GM12865 (cell line): ENCODE results near the gene PRUNE1.

Source experiments
- DNase-seq: peaks from one replicate; pipeline ENCODE4 v3.0.0; 2010; ENCODE audit warnings: low read depth
- H3K4me3 ChIP-seq: 2 replicates; pipeline ENCODE4 v1.5.1; 2011; ENCODE audit warnings: mild to moderate bottlenecking, low read depth, low read length, control low read depth
- TF ChIP-seq, protein P1 (sequence below): IDR thresholded peaks from 2 replicates; pipeline ENCODE4 v1.5.1; 2011; ENCODE audit warnings: low read length, control low read depth, low read depth, inconsistent platforms; ENCODE audit not compliant: insufficient read depth; ENCODE audit errors: missing control alignments

The PRUNE1 gene

DNA sequence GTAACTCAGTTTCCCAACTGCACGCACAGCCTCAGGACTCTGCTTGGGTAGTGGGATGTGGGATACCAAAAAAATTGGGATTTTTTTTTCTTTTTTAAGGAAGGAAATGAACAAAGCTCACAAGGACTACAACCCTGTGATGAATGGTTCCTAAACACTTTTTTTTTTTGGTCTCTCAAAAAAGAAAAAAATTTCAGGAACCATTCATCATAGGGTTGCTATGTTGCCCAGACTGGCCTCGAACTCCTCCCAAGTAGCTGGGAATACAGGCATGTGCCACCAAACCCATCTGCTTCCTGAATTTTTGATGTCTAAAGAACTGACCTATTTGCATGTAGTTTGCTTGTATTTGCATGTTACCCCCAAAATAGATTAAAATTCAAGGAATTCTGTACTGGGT is 8.3 kb upstream of the PRUNE1 start:
- no peak overlapping the region for H3K4me3 ChIP-seq
- TF ChIP-seq, protein P1, sequence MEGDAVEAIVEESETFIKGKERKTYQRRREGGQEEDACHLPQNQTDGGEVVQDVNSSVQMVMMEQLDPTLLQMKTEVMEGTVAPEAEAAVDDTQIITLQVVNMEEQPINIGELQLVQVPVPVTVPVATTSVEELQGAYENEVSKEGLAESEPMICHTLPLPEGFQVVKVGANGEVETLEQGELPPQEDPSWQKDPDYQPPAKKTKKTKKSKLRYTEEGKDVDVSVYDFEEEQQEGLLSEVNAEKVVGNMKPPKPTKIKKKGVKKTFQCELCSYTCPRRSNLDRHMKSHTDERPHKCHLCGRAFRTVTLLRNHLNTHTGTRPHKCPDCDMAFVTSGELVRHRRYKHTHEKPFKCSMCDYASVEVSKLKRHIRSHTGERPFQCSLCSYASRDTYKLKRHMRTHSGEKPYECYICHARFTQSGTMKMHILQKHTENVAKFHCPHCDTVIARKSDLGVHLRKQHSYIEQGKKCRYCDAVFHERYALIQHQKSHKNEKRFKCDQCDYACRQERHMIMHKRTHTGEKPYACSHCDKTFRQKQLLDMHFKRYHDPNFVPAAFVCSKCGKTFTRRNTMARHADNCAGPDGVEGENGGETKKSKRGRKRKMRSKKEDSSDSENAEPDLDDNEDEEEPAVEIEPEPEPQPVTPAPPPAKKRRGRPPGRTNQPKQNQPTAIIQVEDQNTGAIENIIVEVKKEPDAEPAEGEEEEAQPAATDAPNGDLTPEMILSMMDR, result no peak
- no peak for DNase-seq

DNA sequence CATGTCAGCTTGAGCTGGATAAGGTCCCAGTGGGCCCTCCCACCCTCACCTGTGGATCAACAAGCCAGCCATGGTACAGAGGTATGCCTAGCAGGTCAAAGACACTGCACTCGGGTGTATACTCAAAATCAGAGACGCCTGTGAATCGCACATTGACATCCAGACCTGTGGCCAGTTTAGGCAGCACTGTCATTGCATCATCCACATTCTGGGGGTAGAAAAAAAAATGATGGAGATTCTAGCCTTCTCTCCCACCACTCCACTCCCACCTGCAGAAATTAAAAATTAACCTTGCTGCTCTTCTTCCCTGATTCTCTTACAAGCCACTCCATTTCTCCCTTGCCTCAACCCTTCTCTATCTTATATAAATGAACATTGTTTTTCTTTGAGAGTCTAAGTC is 7.8 kb upstream of the PRUNE1 start:
- no peak overlapping the region for H3K4me3 ChIP-seq
- DNase-seq, result no peak
- TF ChIP-seq, protein P1, result no peak

DNA sequence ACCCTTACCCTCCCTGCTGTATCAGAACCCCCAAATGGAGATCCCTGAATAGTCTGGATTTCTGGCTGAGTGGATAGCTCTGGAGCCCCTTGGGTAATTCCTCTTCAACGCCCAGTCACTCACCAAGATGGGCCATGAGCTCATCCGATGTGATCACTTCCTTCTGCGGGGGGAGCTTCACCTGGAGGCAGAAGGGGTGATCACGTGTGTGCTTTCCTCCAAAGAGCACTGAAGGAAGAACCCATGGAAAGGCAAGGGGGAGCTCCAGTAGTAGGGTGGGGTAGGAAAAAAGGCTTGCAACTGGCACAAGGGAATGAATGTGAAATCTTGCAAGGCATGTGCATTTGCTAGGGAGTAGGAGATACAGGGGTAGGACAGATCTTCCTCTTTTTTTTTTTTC is 6.6 kb upstream of the PRUNE1 start:
- H3K4me3 ChIP-seq, result no peak overlapping the region
- TF ChIP-seq, protein P1, result no peak
- DNase-seq, result no peak

DNA sequence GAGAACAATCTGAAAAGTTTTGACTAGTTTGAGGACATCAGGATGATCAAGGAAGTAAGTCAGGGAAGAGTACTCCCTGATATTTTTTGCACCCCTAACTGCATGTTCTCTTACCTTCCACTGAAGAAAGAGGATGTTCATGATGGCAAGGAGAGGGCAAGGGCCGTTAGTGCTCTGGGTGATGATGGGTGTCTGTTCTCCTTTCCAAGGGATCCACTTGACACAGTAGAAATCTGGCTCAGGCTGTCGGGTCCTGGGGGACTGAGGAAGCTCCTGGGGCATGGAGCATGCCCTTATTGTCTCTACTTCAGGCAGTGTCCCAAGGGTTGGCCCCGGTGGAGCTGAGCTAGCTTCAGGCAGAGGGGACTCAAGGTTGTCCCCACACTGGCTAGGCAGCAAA is 6.2 kb upstream of the PRUNE1 start:
- no peak overlapping the region for H3K4me3 ChIP-seq
- DNase-seq, result no peak
- TF ChIP-seq, protein P1, result no peak

DNA sequence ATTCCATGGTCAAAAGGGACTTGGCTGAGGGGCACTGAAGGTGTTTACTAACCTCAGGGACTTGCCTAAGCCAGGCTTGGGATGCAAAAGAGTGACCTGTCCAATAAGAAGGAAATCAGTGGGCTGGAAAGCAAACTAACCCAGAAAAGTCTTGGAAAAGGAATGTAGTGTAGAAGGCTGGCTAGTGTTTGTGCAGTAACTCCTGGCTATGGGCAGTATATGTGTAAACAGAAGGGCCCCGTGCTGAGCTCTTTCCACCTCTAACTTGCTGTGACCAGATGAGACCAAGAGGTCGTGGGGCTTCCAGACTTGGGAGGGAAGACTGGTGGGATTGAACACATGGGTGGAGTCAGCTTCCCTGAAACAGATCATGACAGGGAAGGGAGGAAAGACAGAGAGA is 5.6 kb upstream of the PRUNE1 start:
- no peak for DNase-seq
- no peak overlapping the region for H3K4me3 ChIP-seq
- TF ChIP-seq, protein P1, result no peak

DNA sequence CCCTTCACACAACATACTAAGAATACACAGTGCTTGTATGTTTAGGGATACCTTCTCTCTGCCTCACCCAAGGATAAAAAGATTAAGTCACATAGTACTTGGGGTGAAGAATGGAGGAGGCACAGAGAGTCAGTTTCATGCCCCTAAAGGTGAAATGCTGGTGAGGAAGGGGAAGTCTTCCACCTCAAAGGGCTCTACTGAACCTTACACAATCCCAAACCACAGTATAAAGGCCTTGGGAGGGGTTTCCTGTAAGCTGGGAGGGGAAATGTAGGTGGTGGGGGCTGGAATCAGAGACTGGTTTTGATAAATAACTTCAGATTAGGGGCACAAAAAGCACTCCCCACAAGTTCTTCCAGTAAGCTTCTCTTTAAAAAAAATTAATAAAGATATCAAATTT is 5.1 kb upstream of the PRUNE1 start:
- no peak overlapping the region for H3K4me3 ChIP-seq
- TF ChIP-seq, protein P1, result no peak
- DNase-seq, result no peak

DNA sequence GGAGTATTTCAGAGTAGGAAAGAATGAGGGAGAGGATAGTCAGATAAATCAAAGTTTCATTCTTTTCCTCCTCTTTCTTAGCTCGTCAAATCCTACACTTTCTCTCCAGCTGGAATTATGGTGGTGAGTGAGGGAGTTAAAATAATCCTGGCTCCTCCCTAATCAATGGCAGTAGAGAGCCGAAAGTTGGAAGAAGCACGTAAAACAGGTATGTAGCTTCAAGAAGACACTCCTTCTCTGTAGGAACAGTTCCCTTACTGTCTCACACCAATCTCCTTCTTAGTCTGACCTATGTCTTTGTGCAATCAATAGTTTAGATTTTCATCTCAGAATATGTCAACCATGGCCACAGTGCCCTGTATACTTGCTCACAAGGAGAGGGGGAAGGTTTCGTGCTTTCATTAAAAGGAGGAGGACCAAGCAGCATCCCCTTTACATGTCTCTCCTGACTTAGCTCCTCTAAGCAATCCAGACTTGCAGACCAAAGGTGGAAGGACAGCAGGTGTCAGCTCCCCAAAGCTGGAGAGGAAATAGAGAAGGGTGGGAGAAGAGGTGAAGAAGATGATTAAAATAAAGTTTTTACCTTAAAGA is 2.4 kb upstream of the PRUNE1 start:
- DNase-seq, result no peak
- TF ChIP-seq, protein P1, result no peak
- peak overlapping the region; percentile 59 for H3K4me3 ChIP-seq
